Measurements from ENCODE around the gene VASH1.

- TF ChIP-seq POLR2AphosphoS5 (IDR thresholded peaks at IDR 0.05) (no peak), EP300 (IDR thresholded peaks at IDR 0.05; ENCODE audit: low read depth) (no peak)
- TF ChIP-seq, protein P1, sequence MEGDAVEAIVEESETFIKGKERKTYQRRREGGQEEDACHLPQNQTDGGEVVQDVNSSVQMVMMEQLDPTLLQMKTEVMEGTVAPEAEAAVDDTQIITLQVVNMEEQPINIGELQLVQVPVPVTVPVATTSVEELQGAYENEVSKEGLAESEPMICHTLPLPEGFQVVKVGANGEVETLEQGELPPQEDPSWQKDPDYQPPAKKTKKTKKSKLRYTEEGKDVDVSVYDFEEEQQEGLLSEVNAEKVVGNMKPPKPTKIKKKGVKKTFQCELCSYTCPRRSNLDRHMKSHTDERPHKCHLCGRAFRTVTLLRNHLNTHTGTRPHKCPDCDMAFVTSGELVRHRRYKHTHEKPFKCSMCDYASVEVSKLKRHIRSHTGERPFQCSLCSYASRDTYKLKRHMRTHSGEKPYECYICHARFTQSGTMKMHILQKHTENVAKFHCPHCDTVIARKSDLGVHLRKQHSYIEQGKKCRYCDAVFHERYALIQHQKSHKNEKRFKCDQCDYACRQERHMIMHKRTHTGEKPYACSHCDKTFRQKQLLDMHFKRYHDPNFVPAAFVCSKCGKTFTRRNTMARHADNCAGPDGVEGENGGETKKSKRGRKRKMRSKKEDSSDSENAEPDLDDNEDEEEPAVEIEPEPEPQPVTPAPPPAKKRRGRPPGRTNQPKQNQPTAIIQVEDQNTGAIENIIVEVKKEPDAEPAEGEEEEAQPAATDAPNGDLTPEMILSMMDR (IDR thresholded peaks at IDR 0.05), result no peak
These were observed 21.0 kb downstream of the VASH1 start for GRCh38 chr14:76782115-76782884.
